AG04449 (cell line): ENCODE measurements around the gene NEK10.

ENCODE experiments used
- CTCF ChIA-PET: fragments of 350-600 bp; formaldehyde crosslinking; extraction: SDS; loops from one replicate; lab custom pipeline; 2021; ENCODE audit warnings: antibody characterized with exemption; lab: Yijun Ruan, JAX
- POLR2A ChIA-PET: fragments of 400-600, 350-600 bp; formaldehyde crosslinking; extraction: SDS; loops from one replicate; lab custom pipeline; 2020; ENCODE audit warnings: antibody characterized with exemption, inconsistent platforms; lab: Yijun Ruan, JAX
- DNase-seq: peaks from one replicate; pipeline ENCODE4 v3.0.0-alpha.2; 2010; ENCODE audit warnings: low read depth, low spot score
- H3K4me3 ChIP-seq: 2 replicates; pipeline ENCODE4 v1.5.1; 2011; ENCODE audit warnings: low read depth, mild to moderate bottlenecking, control low read depth, low read length
- CTCF ChIP-seq: IDR thresholded peaks from one replicate; pipeline ENCODE4 v1.5.1; 2011; ENCODE audit warnings: mild to moderate bottlenecking, moderate library complexity, low read length, control low read depth, inconsistent platforms; ENCODE audit not compliant: insufficient read depth; ENCODE audit errors: missing control alignments

The NEK10 gene

GRCh38 chr3:27216295-27216855, 152.8 kb downstream of the NEK10 start:
- DNase-seq: no peak
- H3K4me3 ChIP-seq: no peak overlapping the region
- no peak for TF ChIP-seq CTCF
- ChIA-PET POLR2A (no interaction called here), CTCF (interaction anchor here (1.1 kb wide), 1 partner anchor 37 kb away, joined by 3 read pairs; no protein-coding TSS in a partner anchor)

- no peak for TF ChIP-seq CTCF
- POLR2A ChIA-PET: no interaction called here
- CTCF ChIA-PET: interaction anchor here (1.1 kb wide), 1 partner anchor 40 kb away, joined by 3 read pairs; no protein-coding TSS in a partner anchor
Measured at GRCh38 chr3:27213450-27213849, 155.7 kb downstream of the NEK10 start.

GRCh38 chr3:27209617-27210264, 159.4 kb downstream of the NEK10 start:
- H3K4me3 ChIP-seq: no peak overlapping the region
- no peak for TF ChIP-seq CTCF
- ChIA-PET CTCF (interaction anchor here (0.7 to 1.1 kb wide), 2 partner anchors 14 to 22 kb away, joined by 3 read pairs; no protein-coding TSS in a partner anchor), POLR2A (no interaction called here)
- no peak for DNase-seq

More at GRCh38 chr3:27213450-27213849, 155.7 kb downstream of the NEK10 start:
- no peak overlapping the region for H3K4me3 ChIP-seq
- no peak for DNase-seq

- no peak for TF ChIP-seq CTCF
- ChIA-PET CTCF (interaction anchor here (0.6 to 1.1 kb wide), 4 partner anchors 9 to 21 kb away, joined by 3 read pairs; no protein-coding TSS in a partner anchor), POLR2A (no interaction called here)
- DNase-seq: no peak
- H3K4me3 ChIP-seq: no peak overlapping the region
Measured at GRCh38 chr3:27208961-27209616, 160.1 kb downstream of the NEK10 start.

GRCh38 chr3:27202959-27203358, 166.2 kb downstream of the NEK10 start:
- ChIA-PET CTCF (no interaction called here), POLR2A (no interaction called here)
- H3K4me3 ChIP-seq: no peak overlapping the region
- no peak for DNase-seq
- no peak for TF ChIP-seq CTCF

GRCh38 chr3:27201492-27201891, 167.7 kb downstream of the NEK10 start:
- TF ChIP-seq CTCF: no peak
- ChIA-PET POLR2A (no interaction called here), CTCF (interaction anchor here (0.9 to 1.2 kb wide), 2 partner anchors 12 to 17 kb away, joined by 3 read pairs; no protein-coding TSS in a partner anchor)
- no peak for DNase-seq
- no peak overlapping the region for H3K4me3 ChIP-seq
